K562 (cell line): Measurements from ENCODE around the gene ATP6V0D1. TPM values are rescaled to one million over a fixed set of nuclear protein-coding genes. Genes with fewer than 3 reads are reported as not detected.

ENCODE experiments used
- CHCHD3 ChIP-seq: fragments of 250-450 bp; sonication (Bioruptor Pico); IDR thresholded peaks from 2 replicates; pipeline ENCODE4 v2.1.2; 2022; ENCODE audit warnings: mild to moderate bottlenecking
- ETV1 ChIP-seq: fragments of 450-650 bp; conservative IDR thresholded peaks from 2 replicates; pipeline ENCODE4 v1.6.1; 2016; ENCODE audit warnings: missing genetic modification characterization, control low read depth, low read depth, missing compliant biosample characterization
- FOSL1 ChIP-seq: fragments of 200-800 bp; sonication (Bioruptor generic); conservative IDR thresholded peaks from 2 replicates; pipeline ENCODE4 v1.6.1; 2016; ENCODE audit warnings: missing genetic modification characterization, missing compliant biosample characterization
- FOXJ2 ChIP-seq: fragments of 200-800 bp; sonication (Bioruptor generic); IDR thresholded peaks from 2 replicates; pipeline ENCODE4 v1.6.1; 2016; ENCODE audit warnings: missing genetic modification characterization, missing compliant biosample characterization
- GABPB1 ChIP-seq: sonication (generic); formaldehyde crosslinking; IDR thresholded peaks from 2 replicates; pipeline ENCODE4 v1.8.0; 2022; ENCODE audit warnings: mild to moderate bottlenecking, missing genetic modification reagents
- HNRNPH1 ChIP-seq: fragments of 200-400 bp; formaldehyde crosslinking; optimal IDR thresholded peaks from 2 replicates; pipeline ENCODE3; 2017; ENCODE audit warnings: low read depth, mild to moderate bottlenecking, low read length, moderate library complexity
- ILF3 ChIP-seq: fragments of 450-650 bp; IDR thresholded peaks from 2 replicates; pipeline ENCODE4 v1.6.1; 2018; ENCODE audit warnings: antibody characterized with exemption, mild to moderate bottlenecking, moderate library complexity, borderline replicate concordance
- MCM7 ChIP-seq, 2 experiments: fragments of 450-650 bp; IDR thresholded peaks; 2 replicates each; pipeline ENCODE4 v1.6.1; 2016 to 2018
- SUPT5H ChIP-seq: fragments of 450-650 bp; IDR thresholded peaks from 2 replicates; pipeline ENCODE4 v1.6.1; 2016
- TAF1 ChIP-seq: IDR thresholded peaks from 2 replicates; pipeline ENCODE4 v1.6.1; 2011; ENCODE audit warnings: mild to moderate bottlenecking, low read length, moderate library complexity; ENCODE audit not compliant: insufficient read depth, control insufficient read depth, severe bottlenecking; ENCODE audit errors: extremely low read depth
- YBX1 ChIP-seq: fragments of 450-650 bp; IDR thresholded peaks from 2 replicates; pipeline ENCODE4 v1.7.1; 2016; ENCODE audit warnings: mild to moderate bottlenecking
- ZNF140 ChIP-seq: fragments of 250-450 bp; sonication (Bioruptor Pico); IDR thresholded peaks from 2 replicates; pipeline ENCODE4 v1.8.0; 2021; ENCODE audit warnings: moderate library complexity, mild to moderate bottlenecking, inconsistent platforms
- polyA plus RNA-seq, 8 experiments: library from polyadenylated mRNA; depleted of rRNA in 4 of 8; stranded (reverse) in 5 of 8; unstranded in 3 of 8; fragments of >200 nt; fragmentation: Nextera tagmentation in 2 of 8; fragmentation: Illumina TruSeq in 1 of 8; extraction: Ambion mirVana in 2 of 8; extraction: Trizol in 1 of 8; gene quantifications; 2 replicates each; pipeline versions ENCODE4 v1.2.1 to v1.2.3, GENCODE V29; 2011 to 2014; ENCODE audit warnings: inconsistent platforms in 1 of 8, missing spikeins in 1 of 8
- total RNA-seq, 7 experiments: library from RNA; depleted of rRNA in 6 of 7; stranded (reverse); fragments of >200 nt in 6 of 7; fragmentation: Illumina TruSeq in 2 of 7; extraction: Trizol in 2 of 7; gene quantifications; 2 replicates each; pipeline versions ENCODE4 v1.2.1 to v1.2.3, GENCODE V29; 2011 to 2021; ENCODE audit warnings: low replicate concordance in 1 of 7
- TF ChIP-seq, protein P1 (sequence below): fragments of 450-650 bp; IDR thresholded peaks from 2 replicates; pipeline ENCODE4 v1.6.1; 2016; ENCODE audit warnings: low read depth
- TF ChIP-seq, protein P2 (sequence below): fragments of 450-650 bp; IDR thresholded peaks from 2 replicates; pipeline ENCODE4 v1.6.1; 2016; ENCODE audit warnings: antibody characterized with exemption
- TF ChIP-seq, protein P3 (sequence below): fragments of 450-650 bp; formaldehyde crosslinking; IDR thresholded peaks from 2 replicates; pipeline ENCODE4 v1.4.0; 2020; ENCODE audit warnings: mild to moderate bottlenecking, moderate library complexity
- TF ChIP-seq, protein P4 (sequence below): fragments of 450-650 bp; IDR thresholded peaks from 2 replicates; pipeline ENCODE4 v1.6.1; 2014; ENCODE audit warnings: low read depth, mild to moderate bottlenecking, moderate library complexity, borderline replicate concordance

The ATP6V0D1 gene
- total and polyA plus RNA-seq, 9 of the 15 experiments (the other 6 are each of a cell fraction or from before 2014, with no cell fraction given), result 23.2 to 69.7 (median 45.6) TPM

DNA sequence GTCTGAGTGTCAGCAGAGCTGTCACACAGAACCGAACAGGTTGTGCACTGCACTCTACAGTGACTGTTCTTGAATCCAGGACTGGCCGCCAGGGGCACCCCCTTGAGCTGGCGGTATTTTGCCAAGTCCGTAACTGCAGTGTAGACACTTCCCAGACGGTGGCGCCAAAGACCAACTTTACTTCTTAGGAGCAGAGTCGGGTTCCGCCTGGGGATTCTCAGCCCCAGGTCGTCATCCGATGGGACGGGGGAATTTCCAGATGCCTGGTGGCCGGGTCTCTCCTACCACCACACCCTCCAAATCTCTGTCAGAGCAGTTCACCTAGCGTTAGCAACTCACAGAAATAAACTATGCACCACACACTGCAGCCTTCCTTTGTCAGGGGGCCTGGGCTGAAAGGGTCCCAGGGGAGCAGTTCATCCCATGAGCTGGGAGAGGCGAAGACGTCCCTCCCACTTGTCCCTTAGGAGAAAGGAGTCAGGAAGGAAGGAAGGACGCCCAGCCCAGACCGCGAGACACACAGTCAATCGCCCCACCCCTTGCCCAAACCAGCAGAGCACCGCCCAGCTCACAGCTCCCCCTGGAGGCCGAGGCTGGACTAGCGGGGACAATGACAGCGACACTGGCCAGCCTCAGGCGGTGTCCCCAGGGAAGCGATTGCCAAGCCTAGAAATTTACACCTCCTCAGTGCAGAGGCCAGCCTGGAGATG is 40.3 kb upstream of the ATP6V0D1 start (continued):
- TF ChIP-seq, protein P1, sequence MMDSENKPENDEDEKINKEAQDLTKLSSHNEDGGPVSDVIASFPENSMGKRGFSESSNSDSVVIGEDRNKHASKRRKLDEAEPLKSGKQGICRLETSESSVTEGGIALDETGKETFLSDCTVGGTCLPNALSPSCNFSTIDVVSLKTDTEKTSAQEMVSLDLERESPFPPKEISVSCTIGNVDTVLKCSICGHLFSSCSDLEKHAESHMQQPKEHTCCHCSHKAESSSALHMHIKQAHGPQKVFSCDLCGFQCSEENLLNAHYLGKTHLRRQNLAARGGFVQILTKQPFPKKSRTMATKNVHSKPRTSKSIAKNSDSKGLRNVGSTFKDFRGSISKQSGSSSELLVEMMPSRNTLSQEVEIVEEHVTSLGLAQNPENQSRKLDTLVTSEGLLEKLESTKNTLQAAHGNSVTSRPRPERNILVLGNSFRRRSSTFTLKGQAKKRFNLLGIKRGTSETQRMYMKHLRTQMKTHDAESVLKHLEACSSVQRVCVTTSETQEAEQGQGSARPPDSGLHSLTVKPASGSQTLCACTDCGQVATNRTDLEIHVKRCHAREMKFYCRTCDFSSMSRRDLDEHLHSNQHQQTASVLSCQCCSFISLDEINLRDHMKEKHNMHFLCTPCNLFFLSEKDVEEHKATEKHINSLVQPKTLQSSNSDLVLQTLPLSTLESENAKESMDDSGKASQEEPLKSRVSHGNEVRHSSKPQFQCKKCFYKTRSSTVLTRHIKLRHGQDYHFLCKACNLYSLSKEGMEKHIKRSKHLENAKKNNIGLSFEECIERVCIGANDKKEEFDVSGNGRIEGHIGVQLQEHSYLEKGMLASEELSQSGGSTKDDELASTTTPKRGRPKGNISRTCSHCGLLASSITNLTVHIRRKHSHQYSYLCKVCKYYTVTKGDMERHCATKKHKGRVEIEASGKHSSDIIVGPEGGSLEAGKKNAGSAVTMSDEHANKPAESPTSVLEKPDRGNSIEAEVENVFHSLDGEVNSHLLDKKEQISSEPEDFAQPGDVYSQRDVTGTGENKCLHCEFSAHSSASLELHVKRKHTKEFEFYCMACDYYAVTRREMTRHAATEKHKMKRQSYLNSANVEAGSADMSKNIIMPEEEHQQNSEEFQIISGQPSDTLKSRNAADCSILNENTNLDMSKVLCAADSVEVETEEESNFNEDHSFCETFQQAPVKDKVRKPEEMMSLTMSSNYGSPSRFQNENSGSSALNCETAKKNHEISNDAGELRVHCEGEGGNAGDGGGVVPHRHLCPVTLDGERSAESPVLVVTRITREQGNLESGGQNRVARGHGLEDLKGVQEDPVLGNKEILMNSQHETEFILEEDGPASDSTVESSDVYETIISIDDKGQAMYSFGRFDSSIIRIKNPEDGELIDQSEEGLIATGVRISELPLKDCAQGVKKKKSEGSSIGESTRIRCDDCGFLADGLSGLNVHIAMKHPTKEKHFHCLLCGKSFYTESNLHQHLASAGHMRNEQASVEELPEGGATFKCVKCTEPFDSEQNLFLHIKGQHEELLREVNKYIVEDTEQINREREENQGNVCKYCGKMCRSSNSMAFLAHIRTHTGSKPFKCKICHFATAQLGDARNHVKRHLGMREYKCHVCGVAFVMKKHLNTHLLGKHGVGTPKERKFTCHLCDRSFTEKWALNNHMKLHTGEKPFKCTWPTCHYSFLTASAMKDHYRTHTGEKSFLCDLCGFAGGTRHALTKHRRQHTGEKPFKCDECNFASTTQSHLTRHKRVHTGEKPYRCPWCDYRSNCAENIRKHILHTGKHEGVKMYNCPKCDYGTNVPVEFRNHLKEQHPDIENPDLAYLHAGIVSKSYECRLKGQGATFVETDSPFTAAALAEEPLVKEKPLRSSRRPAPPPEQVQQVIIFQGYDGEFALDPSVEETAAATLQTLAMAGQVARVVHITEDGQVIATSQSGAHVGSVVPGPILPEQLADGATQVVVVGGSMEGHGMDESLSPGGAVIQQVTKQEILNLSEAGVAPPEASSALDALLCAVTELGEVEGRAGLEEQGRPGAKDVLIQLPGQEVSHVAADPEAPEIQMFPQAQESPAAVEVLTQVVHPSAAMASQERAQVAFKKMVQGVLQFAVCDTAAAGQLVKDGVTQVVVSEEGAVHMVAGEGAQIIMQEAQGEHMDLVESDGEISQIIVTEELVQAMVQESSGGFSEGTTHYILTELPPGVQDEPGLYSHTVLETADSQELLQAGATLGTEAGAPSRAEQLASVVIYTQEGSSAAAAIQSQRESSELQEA, result no peak
- no peak for TF ChIP-seq TAF1
- TF ChIP-seq ZNF140 (CRISPR knock-in tag), result no peak
- peak; percentile 57 for TF ChIP-seq GABPB1
- TF ChIP-seq SUPT5H, result no peak
- no peak for TF ChIP-seq FOSL1 (tag)
- TF ChIP-seq YBX1, result no peak
- TF ChIP-seq, protein P2, sequence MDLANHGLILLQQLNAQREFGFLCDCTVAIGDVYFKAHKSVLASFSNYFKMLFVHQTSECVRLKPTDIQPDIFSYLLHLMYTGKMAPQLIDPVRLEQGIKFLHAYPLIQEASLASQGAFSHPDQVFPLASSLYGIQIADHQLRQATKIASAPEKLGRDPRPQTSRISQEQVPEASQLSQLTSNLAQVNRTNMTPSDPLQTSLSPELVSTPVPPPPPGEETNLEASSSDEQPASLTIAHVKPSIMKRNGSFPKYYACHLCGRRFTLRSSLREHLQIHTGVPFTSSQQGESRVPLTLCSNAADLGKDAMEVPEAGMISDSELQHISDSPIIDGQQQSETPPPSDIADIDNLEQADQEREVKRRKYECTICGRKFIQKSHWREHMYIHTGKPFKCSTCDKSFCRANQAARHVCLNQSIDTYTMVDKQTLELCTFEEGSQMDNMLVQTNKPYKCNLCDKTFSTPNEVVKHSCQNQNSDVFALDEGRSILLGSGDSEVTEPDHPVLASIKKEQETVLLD, result 0 out of 2 replicates have a peak, but pooled peaks have one; percentile 15
- TF ChIP-seq, protein P3, sequence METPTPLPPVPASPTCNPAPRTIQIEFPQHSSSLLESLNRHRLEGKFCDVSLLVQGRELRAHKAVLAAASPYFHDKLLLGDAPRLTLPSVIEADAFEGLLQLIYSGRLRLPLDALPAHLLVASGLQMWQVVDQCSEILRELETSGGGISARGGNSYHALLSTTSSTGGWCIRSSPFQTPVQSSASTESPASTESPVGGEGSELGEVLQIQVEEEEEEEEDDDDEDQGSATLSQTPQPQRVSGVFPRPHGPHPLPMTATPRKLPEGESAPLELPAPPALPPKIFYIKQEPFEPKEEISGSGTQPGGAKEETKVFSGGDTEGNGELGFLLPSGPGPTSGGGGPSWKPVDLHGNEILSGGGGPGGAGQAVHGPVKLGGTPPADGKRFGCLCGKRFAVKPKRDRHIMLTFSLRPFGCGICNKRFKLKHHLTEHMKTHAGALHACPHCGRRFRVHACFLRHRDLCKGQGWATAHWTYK (CRISPR knock-in tag), result no peak
- TF ChIP-seq FOXJ2 (tag), result 0 out of 2 replicates have a peak, but pooled peaks have one; percentile 18
- no peak for TF ChIP-seq ILF3
- TF ChIP-seq ETV1 (tag), result peak; percentile 23; the same call in 1 of the 2 replicates
- TF ChIP-seq CHCHD3 (CRISPR knock-in tag), result no peak
- TF ChIP-seq, protein P4, sequence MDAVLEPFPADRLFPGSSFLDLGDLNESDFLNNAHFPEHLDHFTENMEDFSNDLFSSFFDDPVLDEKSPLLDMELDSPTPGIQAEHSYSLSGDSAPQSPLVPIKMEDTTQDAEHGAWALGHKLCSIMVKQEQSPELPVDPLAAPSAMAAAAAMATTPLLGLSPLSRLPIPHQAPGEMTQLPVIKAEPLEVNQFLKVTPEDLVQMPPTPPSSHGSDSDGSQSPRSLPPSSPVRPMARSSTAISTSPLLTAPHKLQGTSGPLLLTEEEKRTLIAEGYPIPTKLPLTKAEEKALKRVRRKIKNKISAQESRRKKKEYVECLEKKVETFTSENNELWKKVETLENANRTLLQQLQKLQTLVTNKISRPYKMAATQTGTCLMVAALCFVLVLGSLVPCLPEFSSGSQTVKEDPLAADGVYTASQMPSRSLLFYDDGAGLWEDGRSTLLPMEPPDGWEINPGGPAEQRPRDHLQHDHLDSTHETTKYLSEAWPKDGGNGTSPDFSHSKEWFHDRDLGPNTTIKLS, result 0 out of 2 replicates have a peak, but pooled peaks have one; percentile 47
- TF ChIP-seq HNRNPH1, result no peak
- no peak for TF ChIP-seq MCM7 (IDR thresholded peaks at IDR 0.05)
